Lung (tissue), 12 donors: ENCODE results near the gene TMEM106C. TPM values are rescaled to one million over a fixed set of nuclear protein-coding genes. Genes with fewer than 3 reads are reported as not detected.

ENCODE experiments used
- ATAC-seq: fragments of 200-7000 bp; cut with Tn5 transposase; one replicate; pipeline ENCODE4 v1.9.1; 2020; ENCODE audit warnings: moderate number of reproducible peaks; ENCODE audit not compliant: insufficient read depth, low FRiP score
- DNase-seq, 3 donors: peaks; one replicate each; pipeline ENCODE4 v3.0.0-alpha.2; 2013 to 2017
- H3K27ac ChIP-seq, 2 donors: one replicate each; pipeline ENCODE4 v1.5.1; 2013; ENCODE audit warnings: mild to moderate bottlenecking in 2 of 2, moderate library complexity in 2 of 2, control low read depth in 1 of 2, inconsistent platforms in 1 of 2, low read depth in 1 of 2, low read length in 1 of 2
- H3K27me3 ChIP-seq, 3 donors: one replicate each; pipeline ENCODE4 v1.5.1; 2013; ENCODE audit warnings: low read length in 2 of 3; ENCODE audit not compliant: control insufficient read depth in 3 of 3, insufficient read depth in 3 of 3
- H3K36me3 ChIP-seq, 4 donors: one replicate each; pipeline ENCODE4 v1.5.1; 2013; ENCODE audit warnings: low read length in 4 of 4, mild to moderate bottlenecking in 1 of 4, moderate library complexity in 1 of 4; ENCODE audit not compliant: control insufficient read depth in 4 of 4, insufficient read depth in 4 of 4
- H3K4me1 ChIP-seq, 5 donors: one replicate each; pipeline ENCODE4 v1.5.1; 2013; ENCODE audit warnings: low read length in 5 of 5, mild to moderate bottlenecking in 2 of 5, moderate library complexity in 1 of 5; ENCODE audit not compliant: control insufficient read depth in 5 of 5, insufficient read depth in 5 of 5
- H3K4me3 ChIP-seq: one replicate; pipeline ENCODE4 v1.5.1; 2013; ENCODE audit warnings: mild to moderate bottlenecking, control low read depth, moderate library complexity
- H3K9ac ChIP-seq, 2 donors: one replicate each; pipeline ENCODE4 v1.5.1; 2013; ENCODE audit warnings: low read length in 2 of 2, control low read depth in 1 of 2; ENCODE audit not compliant: insufficient read depth in 1 of 2
- H3K9me3 ChIP-seq, 4 donors: one replicate each; pipeline ENCODE4 v1.5.1; 2013; ENCODE audit warnings: low read length in 3 of 4, mild to moderate bottlenecking in 1 of 4, moderate library complexity in 1 of 4; ENCODE audit not compliant: control insufficient read depth in 4 of 4, insufficient read depth in 3 of 4
- WGBS, 2 donors: extraction: QIAGEN DNeasy Blood & Tissue Kit; methylation state at CpG; one replicate each; pipeline ENCODE4 v1.1.7; 2013; 5-methylcytosine and 5-hydroxymethylcytosine counted together
- polyA plus RNA-seq, 2 donors: library from polyadenylated mRNA; stranded (reverse); fragments of 200-250 nt; gene quantifications; one replicate each; pipeline ENCODE4 v1.2.1, GENCODE V29; 2013
- total RNA-seq, 2 donors: library from RNA; depleted of rRNA in 1 of 2; stranded (reverse); fragments of >200 nt in 1 of 2; gene quantifications; one replicate each; pipeline ENCODE4 v1.2.1, GENCODE V29; 2014 to 2021
- TF ChIP-seq, protein P1 (sequence below): IDR thresholded peaks from 2 replicates; pipeline ENCODE4 v1.5.1; 2012; ENCODE audit warnings: mild to moderate bottlenecking; ENCODE audit errors: control extremely low read depth, extremely low read depth
- donor health status: control.
- donor health status: control.
- donor health status: Bipolar disorder and iron deficiency.
- donor health status: healthy.
- donor health status: DM: yes; HTN: yes; CAD: no.

The TMEM106C gene
- total and polyA plus RNA-seq, 4 donors, result 29.3 to 53.0 (median 34.1) TPM

DNA sequence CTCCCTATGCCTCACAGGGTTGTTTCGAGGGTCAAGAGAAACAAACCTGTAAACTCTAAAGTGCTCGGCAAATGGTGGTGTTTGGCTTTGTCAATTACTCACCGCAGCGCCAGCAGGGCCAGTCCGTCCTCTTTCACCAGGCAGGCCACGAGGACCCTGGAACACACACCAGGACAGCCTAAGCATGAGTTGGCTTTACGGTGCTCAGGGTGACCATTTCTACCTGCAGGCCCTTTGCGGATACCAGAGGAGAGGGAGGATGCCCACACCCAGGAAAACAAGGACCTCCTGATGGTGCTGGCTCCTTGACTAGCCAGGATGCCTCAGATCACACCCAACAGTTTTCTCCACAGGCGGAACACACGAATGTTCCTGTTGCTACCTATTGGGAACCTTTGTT is 29.4 kb downstream of the TMEM106C start:
- H3K9ac ChIP-seq, result no peak overlapping the region
- H3K4me1 ChIP-seq, result peaks cover 5 to 55% (median 7%) of the 10 kb centered on the region in 5 donors
- peaks cover 0 to 26% (median 9%) of the 10 kb centered on the region in 3 donors for H3K27me3 ChIP-seq
- no peaks in the 10 kb centered on the region for H3K9me3 ChIP-seq
- WGBS, 2 donors, result 92 to 94% methylated on average over 10 of the region's 10 CpGs
- ATAC-seq (no peak), DNase-seq (peak in 1 of 3 donors; percentile 3)
- H3K4me3 ChIP-seq, result no peak overlapping the region
- no peak overlapping the region for H3K27ac ChIP-seq
- H3K36me3 ChIP-seq, result no peaks in the 10 kb centered on the region
- TF ChIP-seq, protein P1, sequence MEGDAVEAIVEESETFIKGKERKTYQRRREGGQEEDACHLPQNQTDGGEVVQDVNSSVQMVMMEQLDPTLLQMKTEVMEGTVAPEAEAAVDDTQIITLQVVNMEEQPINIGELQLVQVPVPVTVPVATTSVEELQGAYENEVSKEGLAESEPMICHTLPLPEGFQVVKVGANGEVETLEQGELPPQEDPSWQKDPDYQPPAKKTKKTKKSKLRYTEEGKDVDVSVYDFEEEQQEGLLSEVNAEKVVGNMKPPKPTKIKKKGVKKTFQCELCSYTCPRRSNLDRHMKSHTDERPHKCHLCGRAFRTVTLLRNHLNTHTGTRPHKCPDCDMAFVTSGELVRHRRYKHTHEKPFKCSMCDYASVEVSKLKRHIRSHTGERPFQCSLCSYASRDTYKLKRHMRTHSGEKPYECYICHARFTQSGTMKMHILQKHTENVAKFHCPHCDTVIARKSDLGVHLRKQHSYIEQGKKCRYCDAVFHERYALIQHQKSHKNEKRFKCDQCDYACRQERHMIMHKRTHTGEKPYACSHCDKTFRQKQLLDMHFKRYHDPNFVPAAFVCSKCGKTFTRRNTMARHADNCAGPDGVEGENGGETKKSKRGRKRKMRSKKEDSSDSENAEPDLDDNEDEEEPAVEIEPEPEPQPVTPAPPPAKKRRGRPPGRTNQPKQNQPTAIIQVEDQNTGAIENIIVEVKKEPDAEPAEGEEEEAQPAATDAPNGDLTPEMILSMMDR, result no peak

DNA sequence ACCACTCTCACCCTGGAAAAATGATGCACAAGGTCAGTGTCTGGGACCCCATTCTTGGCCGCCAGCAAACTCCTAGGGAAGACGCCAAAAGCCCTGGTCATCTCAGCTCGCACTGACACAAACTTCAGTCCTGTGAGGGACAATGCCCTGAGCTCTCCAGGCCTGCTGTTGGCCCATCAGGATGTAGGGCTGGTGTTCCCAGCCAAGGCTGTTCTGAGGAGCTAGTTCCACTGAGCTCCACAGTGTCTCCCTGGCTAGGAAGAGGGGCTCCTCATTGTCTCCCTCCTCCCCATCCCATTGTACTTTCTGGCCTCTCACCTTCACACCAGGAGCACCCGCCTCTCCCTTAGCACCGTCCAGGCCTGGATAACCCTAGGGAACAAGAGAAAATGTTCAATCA is 30.1 kb downstream of the TMEM106C start:
- H3K9ac ChIP-seq, result no peak overlapping the region
- DNase-seq, result peak in 1 of 3 donors; percentile 11
- no peak overlapping the region for H3K4me3 ChIP-seq
- H3K9me3 ChIP-seq, result no peaks in the 10 kb centered on the region
- no peak for ATAC-seq
- H3K27ac ChIP-seq, result no peak overlapping the region
- TF ChIP-seq, protein P1, result no peak
- peaks cover 0 to 33% (median 13%) of the 10 kb centered on the region in 3 donors for H3K27me3 ChIP-seq
- peaks cover 5 to 47% (median 7%) of the 10 kb centered on the region in 5 donors for H3K4me1 ChIP-seq
- 93 to 94% methylated on average over 5 of the region's 5 CpGs for WGBS, 2 donors
- H3K36me3 ChIP-seq, result no peaks in the 10 kb centered on the region

DNA sequence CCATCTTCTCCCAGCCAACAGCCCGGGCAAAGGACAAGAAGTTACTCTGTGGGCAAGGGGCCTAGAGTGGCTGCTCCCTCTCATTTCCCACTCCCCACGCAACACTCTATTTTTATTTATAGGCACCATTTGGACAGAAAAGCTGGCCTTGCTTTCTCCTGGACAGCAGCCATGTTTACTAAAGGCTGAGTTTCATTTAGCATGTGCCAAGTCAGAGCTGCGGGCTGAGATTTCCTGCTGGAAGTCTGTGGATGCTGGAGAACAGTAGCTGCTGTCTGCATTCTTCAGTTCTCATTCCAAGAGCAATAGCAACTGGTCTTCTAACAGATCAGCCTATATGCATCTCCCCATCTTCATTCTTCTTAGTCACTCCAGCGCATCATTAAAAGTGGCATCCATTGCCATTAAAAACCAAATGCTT is 32.6 kb downstream of the TMEM106C start:
- H3K27ac ChIP-seq, result no peak overlapping the region
- H3K9ac ChIP-seq, result no peak overlapping the region
- H3K27me3 ChIP-seq, result peaks cover 0 to 54% (median 35%) of the 10 kb centered on the region in 3 donors
- TF ChIP-seq, protein P1, result no peak
- no peaks in the 10 kb centered on the region for H3K9me3 ChIP-seq
- ATAC-seq (no peak), DNase-seq (peak; percentile 93 to 99 (median 98))
- H3K4me1 ChIP-seq, result peaks cover 5 to 44% (median 7%) of the 10 kb centered on the region in 5 donors
- WGBS, 2 donors, result 47 to 75% methylated on average over 4 of the region's 4 CpGs
- H3K4me3 ChIP-seq, result no peak overlapping the region
- no peaks in the 10 kb centered on the region for H3K36me3 ChIP-seq

DNA sequence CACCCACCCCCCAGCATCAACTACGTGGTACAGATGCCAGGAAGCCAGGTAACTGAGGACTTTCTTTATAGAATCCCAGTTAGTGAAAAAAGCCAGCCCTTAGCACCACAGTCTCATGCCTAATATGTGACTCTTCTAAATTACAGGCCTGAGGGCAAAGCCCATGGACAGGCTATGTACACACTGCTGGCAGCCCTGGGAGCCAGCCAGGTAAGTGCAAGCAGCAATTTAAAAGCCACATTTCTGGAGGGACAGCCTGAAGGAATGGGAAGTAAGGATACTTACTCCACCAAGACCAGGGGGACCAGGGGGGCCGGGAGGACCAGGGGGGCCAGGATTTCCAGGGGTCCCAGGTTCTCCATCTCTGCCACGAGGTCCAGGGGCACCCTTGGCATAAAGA is 33.9 kb downstream of the TMEM106C start:
- no peak for ATAC-seq
- Histone ChIP-seq H3K4me3 (no peak overlapping the region), H3K9ac (no peak overlapping the region), H3K4me1 (peaks cover 2 to 44% (median 11%) of the 10 kb centered on the region in 5 donors), H3K27ac (no peak overlapping the region), H3K27me3 (peaks cover 0 to 66% (median 46%) of the 10 kb centered on the region in 3 donors), H3K36me3 (no peaks in the 10 kb centered on the region), H3K9me3 (no peaks in the 10 kb centered on the region)
- TF ChIP-seq, protein P1, result no peak
- WGBS, 2 donors, result 59 to 72% methylated on average over 3 of the region's 3 CpGs
- peak in 1 of 3 donors; percentile 3 for DNase-seq
